Medulla oblongata (tissue), 1 donor: ENCODE data around the gene KLHDC10.
"Not testable (repeated sequence)": the region's sequence is repeated elsewhere in the genome, so short reads cannot be mapped to it uniquely, and the experiment has no call there.

Experiments used
- DNase-seq: peaks from one replicate; pipeline ENCODE4 v3.0.0-alpha.2; 2015; ENCODE audit errors: extremely low spot score

KLHDC10 gene

DNA sequence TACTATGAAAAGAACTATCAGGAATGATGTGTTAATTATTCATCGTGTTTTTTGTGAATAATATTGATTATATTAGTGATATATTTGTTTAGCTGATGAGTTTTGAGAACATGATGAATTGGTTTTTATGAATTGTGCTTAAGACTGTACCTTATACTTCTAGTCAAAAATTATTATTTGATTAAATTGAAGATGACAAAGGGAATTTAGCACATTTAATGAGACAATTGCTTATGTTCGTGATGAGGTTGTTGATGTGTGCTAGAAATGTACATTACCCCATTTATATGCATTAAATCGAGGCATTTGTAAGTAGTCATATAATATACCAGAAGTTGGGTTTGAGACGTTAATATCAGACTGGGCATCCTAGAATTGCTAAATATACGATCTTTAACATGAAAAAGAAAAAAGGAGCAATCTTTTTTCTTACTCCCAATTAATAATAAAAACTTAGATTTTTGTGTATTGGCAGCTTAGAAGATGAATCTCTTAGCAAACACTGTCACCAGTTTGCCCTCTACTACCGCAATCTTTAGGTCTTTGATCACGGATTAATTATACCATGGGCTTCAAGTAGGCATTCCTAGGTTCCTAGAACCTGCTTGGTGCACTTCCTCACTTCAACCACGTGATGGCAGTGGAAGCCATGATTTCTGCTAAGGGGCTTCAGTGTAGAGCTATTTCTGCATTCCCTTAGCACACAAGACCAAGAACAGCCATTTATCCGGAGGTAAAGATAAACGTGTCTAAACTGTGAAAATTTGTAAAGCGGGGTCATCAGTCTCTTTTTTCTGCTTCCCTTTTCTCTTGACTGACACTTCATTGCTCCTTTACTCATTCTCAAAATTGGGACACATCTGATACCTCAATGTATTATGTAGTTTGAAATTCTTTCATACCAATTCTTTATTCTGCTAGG, 1.6 kb downstream of the KLHDC10 start:
- DNase-seq = peak; percentile 96

DNA sequence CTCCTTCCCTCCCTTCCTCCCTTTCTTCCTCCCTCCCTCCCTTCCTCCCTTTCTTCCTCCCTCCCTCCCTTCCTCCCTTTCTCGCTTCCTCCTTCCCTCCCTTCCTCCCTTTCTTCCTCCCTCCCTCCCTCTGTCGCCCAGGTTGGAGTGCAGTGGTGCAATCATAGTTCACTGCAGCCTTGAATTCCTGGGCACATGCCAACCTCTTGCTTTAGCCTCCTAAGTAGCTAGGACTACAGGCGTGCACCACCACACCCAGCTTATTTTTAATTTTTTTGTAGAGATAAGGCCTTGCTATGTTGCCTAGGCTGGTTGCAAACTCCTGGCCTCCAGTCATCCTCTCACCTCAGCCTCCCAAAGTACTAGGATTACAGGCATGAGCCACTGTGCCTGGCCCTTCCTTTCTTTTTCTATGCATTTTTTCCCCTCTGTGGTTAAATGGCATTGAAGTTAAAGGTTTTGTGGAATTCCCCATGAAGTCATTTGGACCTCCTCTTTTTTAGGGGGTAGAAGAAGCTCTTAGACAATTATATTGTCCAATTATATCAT, 9.6 kb downstream of the KLHDC10 start:
- DNase-seq = no peak

DNA sequence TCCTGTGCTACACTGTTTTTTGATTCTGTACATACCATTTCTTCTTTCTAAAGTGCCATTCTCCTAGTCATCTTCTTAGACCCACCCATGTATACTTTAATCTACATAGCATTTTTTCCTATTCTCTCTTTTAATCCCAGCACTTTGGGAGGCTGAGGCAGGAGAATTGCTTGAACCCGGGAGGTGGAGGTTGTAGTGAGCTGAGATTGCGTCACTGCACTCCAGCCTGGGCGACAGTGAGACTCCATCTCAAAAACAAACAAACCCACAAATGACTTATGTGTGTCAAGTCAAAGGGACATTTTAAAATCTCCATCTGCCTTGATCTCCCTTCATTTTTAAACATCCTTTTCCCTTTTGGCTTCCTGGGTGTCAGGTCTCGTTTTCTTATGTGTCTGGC, 13.2 kb downstream of the KLHDC10 start:
- not testable (repeated sequence) for DNase-seq

DNA sequence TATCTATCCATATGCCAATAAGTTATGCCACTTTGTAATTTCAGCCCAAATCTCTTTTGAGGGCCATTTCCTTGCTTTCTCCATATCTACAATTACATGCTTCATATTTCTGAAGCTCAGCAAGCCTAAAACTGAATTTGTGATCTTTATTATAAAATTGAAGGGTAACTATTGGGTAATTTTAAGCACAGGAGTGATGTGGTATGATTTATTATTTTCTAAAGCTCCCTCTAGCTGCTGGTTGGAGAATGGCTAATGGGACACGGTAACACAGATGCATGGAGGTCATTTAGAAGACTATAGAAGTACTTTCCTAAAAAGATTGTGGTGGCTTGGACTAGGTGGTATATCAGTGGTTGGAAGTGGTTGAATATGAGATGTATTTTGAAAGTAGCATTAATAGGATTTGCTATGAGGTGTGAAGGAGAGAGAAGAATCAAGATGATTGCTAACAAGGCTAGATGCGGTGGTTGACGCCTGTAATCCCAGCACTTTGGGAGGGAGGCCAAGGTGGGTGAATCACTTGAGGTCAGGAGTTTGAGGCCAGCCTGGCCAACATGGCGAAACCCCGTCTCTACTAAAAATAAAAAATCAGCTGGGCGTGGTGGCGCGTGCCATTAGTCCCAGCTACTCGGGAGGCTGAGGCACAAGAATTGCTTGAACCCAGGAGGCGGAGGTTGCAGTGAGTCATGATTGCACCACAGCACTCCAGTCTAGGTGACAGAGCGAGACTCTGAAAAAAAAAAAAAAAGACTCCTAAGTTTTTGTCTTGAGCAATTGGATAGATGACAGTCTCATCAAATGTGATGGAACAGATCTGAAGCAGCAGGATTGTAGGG, 13.9 kb downstream of the KLHDC10 start:
- DNase-seq = no peak

DNA sequence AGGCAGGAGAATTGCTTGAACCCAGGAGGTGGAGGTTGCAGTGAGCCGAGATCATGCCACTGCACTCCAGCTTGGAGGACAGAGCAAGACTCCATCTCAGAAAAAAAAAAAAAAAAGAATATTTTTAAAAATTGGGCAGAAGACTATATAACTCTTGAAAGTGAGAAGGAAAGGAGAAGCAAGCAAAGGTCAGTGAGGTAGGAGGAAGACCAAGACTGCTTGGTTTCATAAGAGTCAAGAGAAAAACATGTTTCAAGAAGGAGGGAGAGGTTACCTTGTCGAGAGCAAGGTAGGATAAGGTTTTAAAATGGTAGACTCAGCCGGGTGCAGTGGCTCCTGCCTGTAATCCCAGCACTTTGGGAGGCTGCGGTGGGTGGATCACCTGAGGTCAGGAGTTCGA, 14.9 kb downstream of the KLHDC10 start:
- DNase-seq = not testable (repeated sequence)

DNA sequence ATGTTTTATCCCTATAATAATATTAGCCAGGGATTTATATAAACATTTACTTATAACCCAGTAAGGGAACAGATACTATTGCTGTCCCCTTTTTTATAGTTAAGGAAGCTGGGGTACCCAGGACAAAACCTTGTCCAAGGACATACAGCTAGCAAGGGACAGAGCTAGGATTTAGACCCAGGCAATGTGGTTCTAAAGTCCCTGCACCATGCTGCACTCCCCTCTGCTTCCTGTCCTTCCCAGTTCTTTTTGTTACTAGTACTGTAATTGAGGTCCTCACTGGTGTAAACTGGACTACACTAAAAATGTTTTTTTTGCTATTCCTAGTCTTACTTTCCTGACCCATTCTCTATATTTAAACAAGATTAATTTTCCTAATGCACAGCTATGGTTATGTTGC, 16.6 kb downstream of the KLHDC10 start:
- DNase-seq = no peak

DNA sequence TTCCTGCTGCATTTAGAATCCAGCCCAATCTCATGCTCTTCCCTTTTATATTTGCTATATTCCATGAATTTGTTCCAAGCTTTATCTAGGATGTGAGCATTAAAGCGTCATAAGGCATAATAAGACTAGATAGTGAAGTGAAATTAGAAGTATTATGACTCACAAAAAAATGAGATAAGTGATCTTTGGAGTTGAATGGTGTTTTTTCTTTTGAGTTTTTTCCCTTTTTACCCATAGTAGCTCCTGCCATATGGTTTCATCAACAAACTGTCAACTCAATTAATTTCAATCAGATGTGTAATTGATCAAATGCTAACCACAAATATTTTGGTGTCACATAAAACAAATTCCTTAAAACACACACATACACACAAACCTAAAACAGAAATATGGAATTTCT, 17.0 kb downstream of the KLHDC10 start:
- DNase-seq = no peak

DNA sequence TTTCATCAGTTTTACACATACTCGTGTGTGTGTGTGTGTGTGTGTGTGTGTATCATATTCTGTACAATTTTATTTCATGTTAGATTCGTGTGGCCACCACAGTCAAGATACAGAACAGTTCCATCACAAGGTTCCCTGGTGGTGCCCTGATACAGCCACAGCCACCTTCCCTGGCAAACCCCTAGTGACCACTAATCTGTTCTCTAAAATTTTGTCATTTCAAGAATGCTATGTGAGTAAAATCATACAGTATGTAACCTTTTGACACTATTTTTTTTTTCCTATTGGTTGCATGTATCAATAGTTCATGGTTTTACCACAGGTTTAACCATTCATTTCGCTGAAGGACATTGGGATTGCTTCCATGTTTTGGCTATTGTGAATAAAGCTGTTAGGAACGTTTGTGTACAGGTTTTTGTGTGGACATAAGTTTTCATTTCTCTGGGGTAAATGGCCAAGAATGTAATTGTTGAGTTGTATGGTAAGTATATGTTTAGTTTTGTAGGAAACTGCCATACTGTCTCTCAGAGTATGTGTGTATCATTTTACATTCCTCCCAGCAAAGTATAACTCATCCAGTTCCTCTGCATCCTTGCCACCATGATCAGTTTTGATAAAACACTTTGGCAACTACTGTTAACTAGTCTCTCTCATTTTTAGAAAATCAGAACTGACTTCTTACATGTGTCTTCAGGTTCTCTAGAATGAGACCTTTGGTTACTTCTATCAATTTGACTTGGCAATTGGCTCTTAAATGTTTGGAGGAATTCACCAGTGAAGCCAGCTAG, 20.6 kb downstream of the KLHDC10 start:
- DNase-seq = no peak

DNA sequence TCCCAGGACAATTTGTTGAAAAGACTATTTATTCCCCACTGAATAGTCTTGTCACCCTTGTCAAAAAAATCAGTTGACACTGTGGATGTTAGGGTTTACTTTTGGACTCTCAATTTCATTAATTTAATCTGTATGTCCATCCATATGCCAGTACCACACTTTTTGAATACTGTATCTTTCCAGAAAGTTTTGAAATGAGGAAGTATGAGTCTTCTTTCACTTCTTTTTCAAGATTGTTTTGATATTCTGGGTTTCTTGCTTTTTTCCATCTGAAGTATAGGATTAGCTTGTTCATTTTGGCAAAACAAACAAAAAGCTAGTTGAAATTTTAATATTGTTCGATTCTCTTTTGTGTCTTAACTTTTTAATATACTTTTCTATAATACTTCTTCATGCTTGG, 21.7 kb downstream of the KLHDC10 start:
- no peak for DNase-seq

DNA sequence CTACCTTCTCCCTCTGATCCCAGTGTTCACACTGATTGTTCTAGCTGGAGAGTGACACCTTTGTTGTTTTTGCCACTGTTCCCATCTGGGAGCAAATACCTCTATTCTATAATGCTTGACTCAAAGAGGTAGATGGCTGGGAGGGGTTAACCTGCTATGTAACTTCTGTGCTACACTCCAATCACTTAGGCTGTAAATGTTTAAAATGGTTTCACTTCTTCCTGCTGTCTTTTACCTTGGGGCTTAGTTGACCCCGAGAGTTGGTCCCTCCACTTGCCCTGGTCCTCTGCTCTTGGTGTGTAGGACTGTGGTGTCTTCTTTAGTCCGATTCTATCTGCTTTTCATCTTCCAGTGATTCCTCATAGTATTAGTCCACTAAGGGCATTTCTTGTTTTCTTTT, 22.3 kb downstream of the KLHDC10 start:
- DNase-seq = no peak

DNA sequence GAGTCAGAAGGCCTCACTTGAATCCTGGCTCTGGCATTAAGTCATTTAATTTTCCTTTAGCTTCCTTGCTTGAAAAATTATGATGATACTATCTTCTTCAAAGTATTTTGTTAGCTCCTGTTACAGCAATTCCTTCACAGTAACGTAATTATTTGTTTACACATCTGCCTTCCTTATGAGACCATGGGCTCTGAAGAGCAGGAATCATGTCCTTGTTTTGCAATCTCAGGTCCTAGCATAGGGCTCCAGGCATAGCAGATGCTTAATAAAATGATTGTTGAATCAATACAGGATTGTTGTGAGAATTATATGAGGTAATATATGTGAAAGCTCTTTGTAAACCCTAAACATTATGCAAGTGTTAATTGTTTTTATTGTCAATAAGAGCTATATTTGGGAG, 25.5 kb downstream of the KLHDC10 start:
- no peak for DNase-seq

DNA sequence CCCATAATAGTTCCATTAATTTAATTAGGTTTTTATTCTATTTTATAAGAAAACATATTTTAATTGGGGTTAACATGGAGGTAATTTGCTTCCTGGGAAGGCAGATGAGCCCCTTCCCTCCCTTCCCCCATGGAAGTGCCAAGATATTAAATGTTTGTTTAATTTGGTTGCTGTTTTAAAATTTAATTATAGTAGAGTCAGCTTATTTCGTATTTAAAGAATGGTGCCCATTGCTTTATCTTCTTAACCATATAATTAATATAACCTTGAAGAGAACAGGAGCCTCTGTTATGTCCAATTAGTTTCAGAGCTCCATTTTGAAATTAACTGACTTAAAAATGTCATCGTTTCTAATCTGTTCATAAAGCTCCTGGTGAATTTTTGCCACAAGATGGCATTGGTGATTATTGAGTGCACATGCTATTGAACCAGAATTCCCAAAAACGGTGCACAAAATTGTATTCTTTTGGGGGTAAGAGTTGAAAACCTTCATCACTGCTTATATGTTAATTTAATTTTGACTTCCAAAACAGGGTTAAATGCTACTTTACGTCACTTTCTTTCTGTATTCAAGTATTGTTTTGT, 26.0 kb downstream of the KLHDC10 start:
- no peak for DNase-seq

DNA sequence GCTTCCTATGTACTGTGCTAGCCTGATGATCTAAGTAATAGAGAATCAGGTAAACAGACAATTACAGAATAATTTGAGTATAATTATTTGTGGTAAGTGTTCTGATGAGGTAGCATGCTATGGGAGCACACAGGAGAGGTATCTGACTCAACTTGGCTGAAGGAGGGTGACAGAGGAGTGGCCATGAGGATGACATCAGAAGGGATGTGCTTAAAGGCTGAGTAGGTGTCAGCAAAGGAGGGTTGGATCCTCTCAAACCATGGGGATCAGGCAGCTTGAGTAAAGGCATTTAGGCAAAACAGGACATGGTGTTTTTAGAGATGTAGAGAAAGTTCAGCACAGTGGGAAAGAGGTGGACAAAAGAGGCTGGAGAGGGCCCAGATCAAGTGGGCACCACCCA, 29.0 kb downstream of the KLHDC10 start:
- no peak for DNase-seq

DNA sequence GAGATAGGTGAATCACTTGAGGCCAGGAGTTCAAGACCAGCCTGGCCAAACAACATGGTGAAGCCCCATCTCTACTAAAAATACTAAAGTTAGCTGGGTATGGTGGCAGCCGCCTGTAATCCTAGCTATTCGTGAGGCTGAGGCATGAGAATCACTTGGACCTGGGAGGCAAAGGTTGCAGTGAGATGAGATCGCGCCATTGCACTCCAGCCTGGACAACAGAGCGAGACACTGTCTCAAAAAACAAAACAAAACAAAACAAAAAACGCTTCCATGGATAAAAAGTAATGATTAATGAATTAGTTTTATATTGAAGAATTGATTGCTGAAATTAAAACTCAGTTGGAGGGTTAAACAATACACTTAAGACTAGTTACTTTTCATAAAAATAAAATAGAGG, 32.3 kb downstream of the KLHDC10 start:
- DNase-seq = no peak

DNA sequence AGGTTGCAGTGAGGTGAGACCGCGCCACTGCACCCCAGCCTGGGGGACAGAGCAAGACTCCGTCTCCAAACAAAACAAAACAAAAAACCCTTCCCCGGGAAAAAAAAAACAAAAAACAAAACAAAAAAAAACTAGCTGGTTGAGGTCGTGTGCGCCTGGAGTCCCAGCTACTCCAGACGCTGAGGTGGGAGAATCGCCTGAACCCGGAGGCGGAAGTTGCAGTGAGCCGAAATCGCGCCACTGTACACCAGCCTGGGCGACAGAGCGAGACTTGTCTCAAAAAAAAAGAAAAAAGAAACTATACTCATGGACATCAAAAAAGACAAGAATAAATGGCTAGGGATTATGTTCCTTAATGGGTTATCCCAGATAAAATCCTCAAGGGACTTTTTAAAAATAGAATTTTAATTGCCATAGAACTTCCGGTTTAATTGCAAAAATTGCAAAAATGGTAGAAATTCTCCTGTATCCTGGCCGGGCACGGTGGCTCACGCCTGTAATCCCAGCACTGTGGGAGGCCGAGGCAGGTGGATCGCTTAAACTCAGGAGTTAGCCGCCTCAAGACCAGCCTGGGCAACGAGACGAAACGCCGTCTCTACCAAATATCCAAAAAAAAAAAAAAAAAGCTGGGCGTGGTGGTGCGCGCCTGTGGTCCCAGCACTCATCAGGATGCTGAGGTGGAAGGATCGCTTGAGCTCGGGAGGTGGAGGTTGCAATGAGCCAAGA, 37.8 kb downstream of the KLHDC10 start:
- no peak for DNase-seq

DNA sequence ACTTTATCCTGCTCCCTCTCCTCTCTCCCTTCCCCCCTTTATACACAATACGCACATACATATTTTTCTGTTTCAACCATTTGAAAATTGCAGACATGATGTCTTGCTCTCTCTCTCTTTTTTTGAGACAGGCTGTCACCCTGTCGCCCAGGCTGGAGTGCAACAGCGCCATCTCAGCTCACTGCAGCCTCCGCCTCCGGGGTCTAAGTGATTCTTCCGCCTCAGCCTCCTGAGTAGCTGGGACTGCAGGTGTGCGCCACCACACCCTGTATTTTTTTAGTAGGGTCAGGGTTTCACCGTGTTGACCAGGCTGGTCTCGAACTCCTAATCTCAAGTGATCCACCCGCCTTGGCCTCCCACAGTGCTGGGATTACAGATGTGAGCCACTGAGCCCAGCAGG, 38.5 kb downstream of the KLHDC10 start:
- DNase-seq = no peak

DNA sequence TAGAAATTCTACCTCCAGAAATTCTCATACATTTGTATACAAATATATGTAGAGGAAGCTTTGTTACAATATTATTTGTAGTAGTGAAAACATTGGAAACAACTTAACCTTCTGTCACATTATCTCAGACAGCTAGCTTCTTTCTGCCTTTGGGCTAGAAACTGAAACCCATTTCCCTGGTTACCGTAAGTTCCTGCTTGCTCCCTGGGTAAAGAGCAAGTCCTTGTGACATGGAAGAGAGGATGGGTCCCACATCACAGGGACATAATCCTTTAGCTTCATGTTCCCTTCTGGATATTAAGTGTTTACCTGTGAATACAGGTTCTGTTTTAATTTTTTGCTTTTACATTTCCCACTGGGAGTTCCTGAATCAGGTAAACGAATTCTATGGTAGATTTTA, 41.8 kb downstream of the KLHDC10 start:
- DNase-seq = no peak

DNA sequence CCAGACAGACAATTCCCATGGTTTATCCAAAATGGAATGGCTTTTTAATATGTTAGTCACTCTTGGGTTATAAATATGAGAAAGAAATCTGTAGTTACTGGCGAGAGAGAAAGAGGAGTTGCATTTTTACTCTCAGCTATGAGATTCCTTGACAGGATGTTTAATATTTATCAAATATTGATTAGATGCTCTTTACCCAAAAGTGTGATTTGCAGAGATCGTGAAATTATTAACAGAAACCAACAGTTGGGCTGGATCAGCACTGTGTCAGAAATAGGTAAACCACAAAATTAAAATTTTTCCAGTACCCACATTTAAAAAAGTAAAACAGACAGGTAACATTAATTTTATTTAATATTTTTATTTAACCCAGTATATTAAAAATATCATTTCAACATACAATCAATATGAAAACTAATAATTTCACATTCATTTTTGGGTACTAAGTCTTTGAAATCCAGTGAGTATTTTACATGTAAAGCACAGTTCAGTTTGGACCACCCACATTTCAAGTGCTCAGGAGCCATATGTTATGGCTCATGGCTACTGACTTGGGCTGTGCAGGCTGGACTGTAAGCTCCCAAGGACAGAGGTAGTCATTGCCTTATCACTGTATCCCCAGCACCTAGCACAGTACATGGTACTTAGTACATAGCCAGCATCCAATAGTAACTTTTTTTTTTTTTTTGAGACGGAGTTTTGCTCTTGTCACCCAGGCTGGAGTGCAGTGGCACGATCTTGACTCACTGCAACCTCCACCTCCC, 42.5 kb downstream of the KLHDC10 start:
- no peak for DNase-seq

DNA sequence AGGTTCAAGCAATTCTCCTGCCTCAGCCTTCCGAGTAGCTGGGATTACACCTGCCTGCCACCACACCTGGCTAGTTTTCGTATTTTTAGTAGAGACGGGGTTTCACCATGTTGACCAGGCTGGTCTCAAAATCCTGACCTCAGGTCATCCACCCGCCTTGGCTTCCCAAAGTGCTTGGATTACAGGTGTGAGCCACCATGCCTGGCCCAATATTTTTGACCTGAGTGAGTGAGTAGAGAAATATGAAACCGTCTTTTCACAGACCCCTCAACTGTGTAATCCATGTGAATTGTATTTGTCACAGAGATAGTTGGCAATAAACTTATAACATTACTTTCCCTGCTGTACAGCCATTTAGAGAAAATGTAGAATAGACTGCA, 43.1 kb downstream of the KLHDC10 start:
- not testable (repeated sequence) for DNase-seq

DNA sequence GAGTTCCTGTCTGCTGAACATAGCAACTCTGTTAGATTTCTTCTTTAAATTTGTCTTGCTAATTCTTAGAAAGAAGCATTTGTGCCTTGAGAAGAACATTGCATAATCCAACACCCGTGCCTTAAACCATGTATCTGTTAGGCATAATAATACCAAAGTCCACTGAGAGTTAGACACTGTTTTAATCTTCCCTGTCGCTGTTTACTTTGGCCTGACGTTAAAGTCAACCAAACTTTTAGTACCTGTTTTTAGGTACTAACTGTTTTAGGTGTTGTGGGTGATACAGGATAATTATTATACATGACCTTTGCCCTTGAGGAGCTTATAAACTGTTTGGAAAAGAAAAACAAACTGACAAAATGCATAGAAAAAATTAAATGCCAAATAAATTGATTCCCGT, 43.6 kb downstream of the KLHDC10 start:
- DNase-seq = no peak
